HCT116 (cell line): ENCODE measurements around the gene TMEM178B. TPM values are rescaled to one million over a fixed set of nuclear protein-coding genes. Genes with fewer than 3 reads are reported as not detected.

Source experiments
- ATAC-seq: fragments of 200-7000 bp; cut with Tn5 transposase; 2 replicates; pipeline ENCODE4 v1.9.1; 2020; ENCODE audit warnings: mild to moderate bottlenecking, moderate library complexity
- BruUV-seq: library from RNA; stranded (reverse); fragments of 400-500 nt; replicated peaks from 2 replicates; lab custom pipeline; 2021; lab: Mats Ljungman, UMichigan
- CTCF ChIA-PET: fragments of 300-600 bp; sonication (Branson Sonifier 250); formaldehyde crosslinking; loops from one replicate; lab custom pipeline; 2021; ENCODE audit warnings: antibody characterized with exemption; lab: Charles Lee
- POLR2A ChIA-PET: fragments of 300-600, 350-600 bp; sonication (Branson Sonifier 250); formaldehyde crosslinking; loops from one replicate; lab custom pipeline; 2021; ENCODE audit warnings: antibody characterized with exemption; lab: Charles Lee
- RAD21 ChIA-PET, 2 experiments: fragments of 300-600 bp; sonication (Branson Sonifier 250); formaldehyde crosslinking; loops; one replicate each; lab custom pipeline; 2023; ENCODE audit warnings: low total read pairs in 2 of 2; ENCODE audit not compliant: uncharacterized antibody in 2 of 2, unreplicated experiment in 2 of 2, low non-redundant PET in 1 of 2; lab: Charles Lee
- DNase-seq: peaks from one replicate; pipeline ENCODE4 v3.0.0-alpha.2; 2010; ENCODE audit warnings: low read depth, low spot score
- H2AFZ ChIP-seq: fragments of 200-600 bp; shearing (Covaris generic), sonication (generic); 2 replicates; pipeline ENCODE4 v1.6.1; 2017; ENCODE audit warnings: low read depth, mixed run types, mixed read lengths, antibody characterized with exemption, low read length; ENCODE audit not compliant: poor library complexity, severe bottlenecking
- H3K27ac ChIP-seq: 2 replicates; pipeline ENCODE4 v1.5.1; 2012; ENCODE audit warnings: low read depth, low read length
- H3K27me3 ChIP-seq: fragments of 200-600 bp; sonication (generic); 2 replicates; pipeline ENCODE4 v1.6.1; 2016; ENCODE audit warnings: mixed run types, low read length, mixed read lengths; ENCODE audit not compliant: insufficient read depth
- H3K36me3 ChIP-seq, 2 experiments: fragments of 200-500 bp in 1 of 2; fragments of 200-600 bp in 1 of 2; sonication (Bioruptor generic) in 1 of 2; sonication (generic) in 1 of 2; 2 replicates each; pipeline versions ENCODE4 v1.5.1 to v1.6.1; 2014 to 2016; ENCODE audit warnings: low read length in 2 of 2, inconsistent platforms in 1 of 2, mixed read lengths in 1 of 2, mixed run types in 1 of 2; ENCODE audit not compliant: insufficient read depth in 2 of 2, control insufficient read depth in 1 of 2
- H3K4me1 ChIP-seq, 2 experiments: fragments of 200-600 bp in 1 of 2; sonication (generic) in 1 of 2; 2 replicates each; pipeline versions ENCODE4 v1.5.1 to v1.6.1; 2012 to 2017; ENCODE audit warnings: low read length in 2 of 2, inconsistent platforms in 1 of 2, mild to moderate bottlenecking in 1 of 2, mixed read lengths in 1 of 2, mixed run types in 1 of 2, moderate library complexity in 1 of 2; ENCODE audit not compliant: insufficient read depth in 2 of 2, control insufficient read depth in 1 of 2
- H3K4me2 ChIP-seq: fragments of 200-600 bp; sonication (generic); 2 replicates; pipeline ENCODE4 v1.6.1; 2017; ENCODE audit warnings: mixed run types, low read length, mixed read lengths
- H3K4me3 ChIP-seq, 2 experiments: fragments of 200-600 bp in 1 of 2; sonication (generic) in 1 of 2; replicated peaks in 1 of 2; 2 replicates each; pipeline ENCODE4 v1.5.1; 2011 to 2016; ENCODE audit warnings: low read length in 2 of 2, control low read depth in 1 of 2, low read depth in 1 of 2, mild to moderate bottlenecking in 1 of 2, mixed read lengths in 1 of 2, mixed run types in 1 of 2
- H3K79me2 ChIP-seq: fragments of 200-600 bp; sonication (generic); 2 replicates; pipeline ENCODE4 v1.6.1; 2017; ENCODE audit warnings: mild to moderate bottlenecking, mixed run types, low read length, moderate library complexity, mixed read lengths; ENCODE audit not compliant: insufficient read depth
- H3K9ac ChIP-seq: fragments of 200-600 bp; sonication (generic); 2 replicates; pipeline ENCODE4 v1.6.1; 2016; ENCODE audit warnings: low read length, mixed read lengths
- H3K9me2 ChIP-seq: fragments of 200-600 bp; sonication (generic), shearing (Covaris generic); 2 replicates; pipeline ENCODE4 v1.6.1; 2017; ENCODE audit warnings: mixed run types, mild to moderate bottlenecking, moderate library complexity; ENCODE audit not compliant: insufficient read depth
- H3K9me3 ChIP-seq, 2 experiments: fragments of 200-500 bp in 1 of 2; fragments of 200-600 bp in 1 of 2; sonication (Bioruptor generic) in 1 of 2; sonication (generic) in 1 of 2; 2 replicates each; pipeline ENCODE4 v1.6.1; 2014 to 2017; ENCODE audit warnings: low read length in 2 of 2, mixed read lengths in 2 of 2, inconsistent platforms in 1 of 2, low read depth in 1 of 2, mild to moderate bottlenecking in 1 of 2, mixed run types in 1 of 2, moderate library complexity in 1 of 2; ENCODE audit not compliant: control insufficient read depth in 1 of 2, insufficient read depth in 1 of 2
- H4K20me1 ChIP-seq: fragments of 200-600 bp; sonication (generic), shearing (Covaris generic); 2 replicates; pipeline ENCODE4 v1.6.1; 2017; ENCODE audit warnings: mixed run types, mild to moderate bottlenecking, moderate library complexity; ENCODE audit not compliant: insufficient read depth
- ATF3 ChIP-seq: IDR thresholded peaks from 2 replicates; pipeline ENCODE4 v1.6.1; 2012
- CEBPB ChIP-seq: IDR thresholded peaks from 2 replicates; pipeline ENCODE4 v1.6.1; 2012; ENCODE audit warnings: low read depth
- CTCF ChIP-seq, 3 experiments: fragments of 200-600 bp in 1 of 3; sonication (generic) in 1 of 3; IDR thresholded peaks in 2 of 3; conservative IDR thresholded peaks in 1 of 3; 2 replicates each; pipeline ENCODE4 v1.5.1; 2012 to 2017; ENCODE audit warnings: low read depth in 2 of 3, low read length in 2 of 3, antibody characterized with exemption in 1 of 3, borderline replicate concordance in 1 of 3, control low read depth in 1 of 3, mild to moderate bottlenecking in 1 of 3, mixed read lengths in 1 of 3, mixed run types in 1 of 3, moderate library complexity in 1 of 3; ENCODE audit not compliant: insufficient read depth in 1 of 3
- EZH2phosphoT487 ChIP-seq: fragments of 200-600 bp; IDR thresholded peaks from 2 replicates; pipeline ENCODE4 v1.6.1; 2018; ENCODE audit warnings: antibody characterized with exemption, borderline replicate concordance
- JUND ChIP-seq: IDR thresholded peaks from 2 replicates; pipeline ENCODE4 v1.6.1; 2012
- MAX ChIP-seq: IDR thresholded peaks from 2 replicates; pipeline ENCODE4 v1.6.1; 2012
- POLR2A ChIP-seq: IDR thresholded peaks from 2 replicates; pipeline ENCODE4 v1.7.0; 2011; ENCODE audit warnings: borderline replicate concordance; ENCODE audit not compliant: insufficient read depth, insufficient read length; ENCODE audit errors: extremely low read depth
- POLR2AphosphoS5 ChIP-seq: IDR thresholded peaks from 2 replicates; pipeline ENCODE4 v1.6.1; 2011; ENCODE audit warnings: mild to moderate bottlenecking, low read depth, low read length, moderate library complexity
- RAD21 ChIP-seq: IDR thresholded peaks from 2 replicates; pipeline ENCODE4 v1.6.1; 2012; ENCODE audit warnings: low read depth, mild to moderate bottlenecking
- SIN3A ChIP-seq: IDR thresholded peaks from 2 replicates; pipeline ENCODE4 v1.6.1; 2012; ENCODE audit warnings: low read depth
- SP1 ChIP-seq: IDR thresholded peaks from 2 replicates; pipeline ENCODE4 v1.6.1; 2012; ENCODE audit warnings: low read depth
- TCF7L2 ChIP-seq: IDR thresholded peaks from 2 replicates; pipeline ENCODE4 v1.7.0; 2011; ENCODE audit warnings: borderline replicate concordance, inconsistent platforms; ENCODE audit not compliant: insufficient read depth, insufficient read length; ENCODE audit errors: extremely low read depth
- YY1 ChIP-seq: IDR thresholded peaks from 2 replicates; pipeline ENCODE4 v1.6.1; 2011; ENCODE audit warnings: low read length, low read depth, moderate library complexity, mild to moderate bottlenecking; ENCODE audit not compliant: insufficient replicate concordance; ENCODE audit errors: extremely low read depth
- intact Hi-C: fragments of 100-400 bp; cut with micrococcal nuclease; formaldehyde crosslinking; loops from 2 replicates; pipeline ENCODE4 v1.10.0; 2022
- total RNA-seq: library from RNA; stranded (reverse); gene quantifications from one replicate; pipeline ENCODE4 v1.2.1, GENCODE V29; 2021; ENCODE audit not compliant: unreplicated experiment

Gene TMEM178B
- total RNA-seq, 1 experiment from 2014 or later, result 0.02 TPM

GRCh38 chr7:141431711-141432110, 357.8 kb downstream of the TMEM178B start:
- POLR2A ChIA-PET, result no interaction called here
- H3K27ac ChIP-seq, result no peak overlapping the region
- intact Hi-C loops, result no loop called here
- RAD21 ChIA-PET, result no interaction called here
- H3K79me2 ChIP-seq, result no peaks in the 10 kb centered on the region
- BruUV-seq, result no TSS peak
- H3K9me3 ChIP-seq, result no peaks in the 10 kb centered on the region
- H3K27me3 ChIP-seq, result peaks cover 43% of the 10 kb centered on the region
- H3K4me2 ChIP-seq, result no peak overlapping the region
- no peaks in the 10 kb centered on the region for H3K4me1 ChIP-seq
- H3K9ac ChIP-seq, result no peak overlapping the region
- ATAC-seq (no peak), DNase-seq (no peak)
- H3K36me3 ChIP-seq, result no peaks in the 10 kb centered on the region
- TF ChIP-seq POLR2A (no peak), RAD21 (no peak), CTCF (IDR thresholded peaks at IDR 0.05 in 2 of 3, conservative IDR thresholded peaks at IDR 0.05 in 1 of 3; ENCODE audit: borderline replicate concordance in 1 of 3, insufficient read depth in 1 of 3, low read depth in 2 of 3, low read length in 2 of 3) (no peak), JUND (no peak), POLR2AphosphoS5 (no peak), YY1 (no peak), MAX (no peak), SP1 (no peak)
- H3K9me2 ChIP-seq, result no peaks in the 10 kb centered on the region
- no peak overlapping the region for H3K4me3 ChIP-seq
- no peak overlapping the region for H2AFZ ChIP-seq
- H4K20me1 ChIP-seq, result no peaks in the 10 kb centered on the region
- CTCF ChIA-PET, result no interaction called here

- no peak overlapping the region for H3K4me3 ChIP-seq
- H3K9me2 ChIP-seq, result no peaks in the 10 kb centered on the region
- ChIA-PET CTCF (no interaction called here), RAD21 (no interaction called here), POLR2A (no interaction called here)
- no peak for DNase-seq
- H3K4me2 ChIP-seq, result no peak overlapping the region
- no peaks in the 10 kb centered on the region for H4K20me1 ChIP-seq
- H3K79me2 ChIP-seq, result no peaks in the 10 kb centered on the region
- BruUV-seq, result no TSS peak
- H3K4me1 ChIP-seq, result no peaks in the 10 kb centered on the region
- H3K9me3 ChIP-seq, result no peaks in the 10 kb centered on the region
- H3K9ac ChIP-seq, result no peak overlapping the region
- no peak for ATAC-seq
- intact Hi-C loops, result no loop called here
- peaks cover 47% of the 10 kb centered on the region for H3K27me3 ChIP-seq
- no peaks in the 10 kb centered on the region for H3K36me3 ChIP-seq
- H2AFZ ChIP-seq, result no peak overlapping the region
- H3K27ac ChIP-seq, result no peak overlapping the region
- TF ChIP-seq CEBPB (no peak), RAD21 (no peak), SIN3A (no peak), POLR2AphosphoS5 (no peak), CTCF (IDR thresholded peaks at IDR 0.05 in 2 of 3, conservative IDR thresholded peaks at IDR 0.05 in 1 of 3; ENCODE audit: borderline replicate concordance in 1 of 3, insufficient read depth in 1 of 3, low read depth in 2 of 3, low read length in 2 of 3) (no peak), TCF7L2 (no peak), ATF3 (no peak), EZH2phosphoT487 (no peak), YY1 (no peak)
Observed at GRCh38 chr7:141433698-141434097, 359.8 kb downstream of the TMEM178B start.
